PFSK-1 (cell line): ENCODE results near the gene SLC2A14.

Source experiments
- POLR2AphosphoS5 ChIP-seq: IDR thresholded peaks from 2 replicates; pipeline ENCODE4 v1.6.1; 2012; ENCODE audit warnings: low read depth, mild to moderate bottlenecking, control low read depth, low read length, moderate library complexity
- SIN3A ChIP-seq: IDR thresholded peaks from 2 replicates; pipeline ENCODE4 v1.6.1; 2012; ENCODE audit warnings: mild to moderate bottlenecking, low read length, moderate library complexity, borderline replicate concordance; ENCODE audit not compliant: insufficient read depth
- TAF1 ChIP-seq: IDR thresholded peaks from 2 replicates; pipeline ENCODE4 v1.6.1; 2012; ENCODE audit warnings: low read length, control low read depth, borderline replicate concordance; ENCODE audit not compliant: insufficient read depth
- TF ChIP-seq, protein P1 (sequence below), 2 experiments: IDR thresholded peaks; 2 replicates each; pipeline versions ENCODE4 v1.6.1 to v1.8.0; 2011 to 2012; ENCODE audit warnings: low read depth in 2 of 2, low read length in 2 of 2, control low read depth in 1 of 2, inconsistent platforms in 1 of 2, mild to moderate bottlenecking in 1 of 2, moderate library complexity in 1 of 2; ENCODE audit not compliant: insufficient read depth in 1 of 2

DNA sequence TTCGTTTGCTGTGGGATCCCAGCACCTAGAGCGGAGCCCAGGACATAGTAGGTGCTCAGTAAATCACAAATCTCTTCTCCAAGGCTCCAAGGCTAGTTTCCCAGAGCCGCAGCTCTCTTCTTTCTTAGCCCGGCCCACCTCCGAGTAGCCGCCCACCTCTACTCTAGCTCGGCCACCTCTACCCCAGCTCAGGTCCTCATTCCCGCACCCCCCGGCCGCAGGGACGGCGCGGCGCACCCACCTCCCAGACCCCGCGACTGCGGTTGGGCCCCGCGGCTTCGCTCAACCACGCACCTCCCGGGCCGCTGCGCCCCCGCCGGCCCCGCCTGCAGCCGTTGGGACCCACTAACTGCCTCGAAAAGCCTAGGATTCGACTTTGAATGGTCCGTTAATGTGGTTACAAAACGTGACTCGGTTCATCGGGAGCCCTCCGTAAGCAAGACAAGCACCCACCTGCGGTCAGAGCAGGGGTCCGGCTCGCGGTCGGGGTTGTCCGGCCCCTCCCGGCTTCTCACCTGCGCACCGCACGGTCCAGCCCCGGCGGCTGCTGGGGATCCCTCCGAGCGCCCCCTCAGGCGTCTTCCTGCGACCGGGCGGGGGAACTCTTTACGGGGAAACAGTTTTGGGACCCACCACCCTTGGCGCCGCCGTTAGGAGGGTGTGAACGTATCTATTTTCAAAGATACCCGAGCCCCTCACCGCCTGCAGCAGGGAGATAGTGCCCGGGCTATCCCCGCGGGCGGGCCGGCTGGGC, at the start of gene SLC2A14:
- TF ChIP-seq POLR2AphosphoS5 (no peak), SIN3A (no peak), TAF1 (no peak)
- TF ChIP-seq, protein P1, sequence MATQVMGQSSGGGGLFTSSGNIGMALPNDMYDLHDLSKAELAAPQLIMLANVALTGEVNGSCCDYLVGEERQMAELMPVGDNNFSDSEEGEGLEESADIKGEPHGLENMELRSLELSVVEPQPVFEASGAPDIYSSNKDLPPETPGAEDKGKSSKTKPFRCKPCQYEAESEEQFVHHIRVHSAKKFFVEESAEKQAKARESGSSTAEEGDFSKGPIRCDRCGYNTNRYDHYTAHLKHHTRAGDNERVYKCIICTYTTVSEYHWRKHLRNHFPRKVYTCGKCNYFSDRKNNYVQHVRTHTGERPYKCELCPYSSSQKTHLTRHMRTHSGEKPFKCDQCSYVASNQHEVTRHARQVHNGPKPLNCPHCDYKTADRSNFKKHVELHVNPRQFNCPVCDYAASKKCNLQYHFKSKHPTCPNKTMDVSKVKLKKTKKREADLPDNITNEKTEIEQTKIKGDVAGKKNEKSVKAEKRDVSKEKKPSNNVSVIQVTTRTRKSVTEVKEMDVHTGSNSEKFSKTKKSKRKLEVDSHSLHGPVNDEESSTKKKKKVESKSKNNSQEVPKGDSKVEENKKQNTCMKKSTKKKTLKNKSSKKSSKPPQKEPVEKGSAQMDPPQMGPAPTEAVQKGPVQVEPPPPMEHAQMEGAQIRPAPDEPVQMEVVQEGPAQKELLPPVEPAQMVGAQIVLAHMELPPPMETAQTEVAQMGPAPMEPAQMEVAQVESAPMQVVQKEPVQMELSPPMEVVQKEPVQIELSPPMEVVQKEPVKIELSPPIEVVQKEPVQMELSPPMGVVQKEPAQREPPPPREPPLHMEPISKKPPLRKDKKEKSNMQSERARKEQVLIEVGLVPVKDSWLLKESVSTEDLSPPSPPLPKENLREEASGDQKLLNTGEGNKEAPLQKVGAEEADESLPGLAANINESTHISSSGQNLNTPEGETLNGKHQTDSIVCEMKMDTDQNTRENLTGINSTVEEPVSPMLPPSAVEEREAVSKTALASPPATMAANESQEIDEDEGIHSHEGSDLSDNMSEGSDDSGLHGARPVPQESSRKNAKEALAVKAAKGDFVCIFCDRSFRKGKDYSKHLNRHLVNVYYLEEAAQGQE (IDR thresholded peaks at IDR 0.05; ENCODE audit: insufficient read depth in 1 of 2, low read depth in 2 of 2, low read length in 2 of 2), result no peak
